ACC112 (cell line): ENCODE measurements around the gene CCNE1.
"Not testable (repeated sequence)": the region's sequence is repeated elsewhere in the genome, so short reads cannot be mapped to it uniquely, and the experiment has no call there.

Experiments used
- H2AFZ ChIP-seq: fragments of 200-600 bp; sonication (generic); one replicate; pipeline ENCODE4 v1.6.0; 2017; ENCODE audit warnings: antibody characterized with exemption, low read length; ENCODE audit not compliant: unreplicated experiment
- H3K27ac ChIP-seq: fragments of 200-600 bp; sonication (generic); 2 replicates; pipeline ENCODE4 v1.5.1; 2014; ENCODE audit warnings: low read depth, mild to moderate bottlenecking, antibody characterized with exemption, low read length, moderate library complexity
- H3K27me3 ChIP-seq: fragments of 200-600 bp; sonication (generic); 2 replicates; pipeline ENCODE4 v1.6.1; 2014; ENCODE audit warnings: mild to moderate bottlenecking, antibody characterized with exemption, low read length, moderate library complexity, mixed read lengths; ENCODE audit not compliant: insufficient read depth
- H3K36me3 ChIP-seq: fragments of 200-600 bp; sonication (generic); 2 replicates; pipeline ENCODE4 v1.6.1; 2016; ENCODE audit warnings: mild to moderate bottlenecking, antibody characterized with exemption, low read length, moderate library complexity, mixed read lengths; ENCODE audit not compliant: insufficient read depth
- H3K4me1 ChIP-seq: fragments of 200-600 bp; sonication (generic); one replicate; pipeline ENCODE4 v1.6.1; 2016; ENCODE audit warnings: low read length, mixed read lengths; ENCODE audit not compliant: insufficient read depth, unreplicated experiment, control insufficient read depth
- H3K4me3 ChIP-seq: fragments of 200-600 bp; sonication (generic); 2 replicates; pipeline ENCODE4 v1.5.1; 2014; ENCODE audit warnings: mild to moderate bottlenecking, low read depth, low read length
- H3K79me2 ChIP-seq: fragments of 200-600 bp; sonication (generic); one replicate; pipeline ENCODE4 v1.6.0; 2016; ENCODE audit warnings: low read length; ENCODE audit not compliant: control insufficient read depth, unreplicated experiment, insufficient read depth

Gene CCNE1

DNA sequence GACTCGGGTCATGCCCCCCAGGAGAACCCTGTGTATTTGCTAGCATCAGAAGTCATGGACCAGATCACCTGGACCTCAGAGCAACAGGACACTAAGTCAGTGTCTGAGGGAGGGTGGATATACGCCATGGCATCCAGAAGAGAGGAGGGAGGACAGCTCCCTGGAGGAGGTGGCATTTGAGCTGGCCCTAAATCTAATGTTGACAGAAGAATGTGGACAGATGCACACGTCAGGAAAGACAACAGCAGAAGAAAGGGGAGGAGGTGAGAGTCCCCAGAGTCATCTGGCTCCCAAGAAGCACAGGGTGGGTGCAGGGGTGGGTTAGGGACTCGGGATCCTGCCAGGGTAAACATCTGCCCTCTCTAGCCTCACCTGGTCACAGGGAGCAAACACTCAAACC, 24.5 kb upstream of the CCNE1 start:
- H3K4me1 ChIP-seq, result no peaks in the 10 kb centered on the region
- H3K4me3 ChIP-seq, result no peak overlapping the region
- H2AFZ ChIP-seq, result no peak overlapping the region
- H3K27me3 ChIP-seq, result no peaks in the 10 kb centered on the region
- H3K36me3 ChIP-seq, result no peaks in the 10 kb centered on the region
- H3K79me2 ChIP-seq, result no peaks in the 10 kb centered on the region
- H3K27ac ChIP-seq, result no peak overlapping the region

DNA sequence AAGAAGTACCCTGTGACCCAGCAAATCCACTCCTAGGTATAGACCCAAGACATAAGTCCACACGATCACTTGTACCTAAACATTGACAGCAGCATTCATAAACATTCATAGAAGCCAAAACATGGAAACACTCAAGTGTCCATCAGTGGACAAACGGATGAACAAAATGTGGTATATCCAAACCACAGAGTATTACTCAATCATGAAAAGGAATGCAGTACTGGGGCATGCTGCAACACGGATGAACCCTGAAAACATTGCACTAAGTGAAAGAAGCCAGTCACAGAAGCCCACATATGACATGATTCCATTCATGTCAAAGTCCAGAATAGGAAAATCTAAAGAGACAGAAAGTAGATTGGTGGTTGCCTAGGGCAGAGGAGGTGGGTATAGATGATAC, 22.8 kb upstream of the CCNE1 start:
- Histone ChIP-seq H3K4me1 (no peaks in the 10 kb centered on the region), H3K4me3 (no peak overlapping the region), H3K27ac (no peak overlapping the region), H3K36me3 (no peaks in the 10 kb centered on the region), H2AFZ (no peak overlapping the region), H3K79me2 (no peaks in the 10 kb centered on the region), H3K27me3 (no peaks in the 10 kb centered on the region)

- H3K4me1 ChIP-seq, result no peaks in the 10 kb centered on the region
- H2AFZ ChIP-seq, result no peak overlapping the region
- H3K79me2 ChIP-seq, result no peaks in the 10 kb centered on the region
- H3K27ac ChIP-seq, result no peak overlapping the region
- H3K27me3 ChIP-seq, result no peaks in the 10 kb centered on the region
- H3K36me3 ChIP-seq, result no peaks in the 10 kb centered on the region
- no peak overlapping the region for H3K4me3 ChIP-seq
These were observed 18.6 kb upstream of the CCNE1 start for GRCh38 chr19:29793116-29793727.

DNA sequence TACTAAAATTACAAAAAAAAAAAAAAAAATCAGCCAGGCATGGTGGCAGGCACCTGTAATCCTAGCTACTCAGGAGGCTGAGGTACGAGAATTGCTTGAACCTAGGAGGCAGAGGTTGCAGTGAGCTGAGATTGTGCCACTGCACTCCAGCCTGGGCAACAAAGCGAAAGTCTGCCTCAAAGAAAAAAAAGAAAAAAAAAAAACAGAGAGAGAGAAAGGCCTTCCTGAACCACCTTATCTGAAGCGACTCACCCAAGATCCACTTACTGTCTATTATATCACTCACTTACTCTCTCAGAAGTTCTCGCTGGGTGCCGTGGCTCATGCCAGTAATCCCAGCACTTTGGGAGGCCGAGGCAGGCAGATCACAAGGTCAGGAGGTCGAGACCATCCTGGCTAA, 17.3 kb upstream of the CCNE1 start:
- H3K27me3 ChIP-seq, H3K36me3 ChIP-seq, H2AFZ ChIP-seq, H3K4me3 ChIP-seq, H3K79me2 ChIP-seq, H3K27ac ChIP-seq, H3K4me1 ChIP-seq: not testable (repeated sequence)

DNA sequence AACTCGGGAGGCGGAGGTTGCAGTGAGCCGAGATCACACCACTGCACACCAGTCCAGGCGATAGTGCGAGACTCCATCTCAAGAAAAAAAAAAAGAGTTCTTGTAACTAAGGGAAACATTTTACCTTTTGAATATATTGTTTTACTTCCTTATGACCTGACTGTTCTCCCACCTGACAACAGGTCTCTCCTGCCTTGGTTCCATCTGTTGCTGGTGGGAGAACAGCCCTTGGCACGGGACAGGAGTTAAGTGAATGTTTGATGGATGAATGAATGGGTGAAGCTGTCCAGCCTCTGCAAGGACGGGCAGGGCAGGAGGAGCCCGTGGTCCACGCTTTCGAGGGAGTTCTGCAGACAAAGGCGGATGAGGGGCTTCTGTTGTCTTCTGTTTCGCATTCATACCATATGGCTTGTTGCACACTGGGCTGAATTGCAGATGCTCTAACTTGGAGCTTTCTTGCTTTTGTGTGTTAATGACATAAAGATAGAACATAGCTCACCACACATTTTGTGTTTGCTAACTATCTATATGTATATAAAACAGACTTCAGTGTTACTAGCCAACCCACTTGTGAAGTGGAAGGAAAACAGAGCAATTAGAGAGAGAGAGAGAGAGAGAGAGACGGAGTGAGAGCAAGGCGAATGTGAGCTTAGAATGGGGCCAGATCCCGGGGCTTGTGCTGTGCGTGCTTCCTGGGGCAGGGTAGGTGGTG, 16.2 kb upstream of the CCNE1 start:
- H2AFZ ChIP-seq, result no peak overlapping the region
- no peak overlapping the region for H3K4me3 ChIP-seq
- no peaks in the 10 kb centered on the region for H3K79me2 ChIP-seq
- no peaks in the 10 kb centered on the region for H3K36me3 ChIP-seq
- no peaks in the 10 kb centered on the region for H3K4me1 ChIP-seq
- H3K27ac ChIP-seq, result no peak overlapping the region
- H3K27me3 ChIP-seq, result no peaks in the 10 kb centered on the region

- no peaks in the 10 kb centered on the region for H3K79me2 ChIP-seq
- no peaks in the 10 kb centered on the region for H3K36me3 ChIP-seq
- H2AFZ ChIP-seq, result no peak overlapping the region
- no peak overlapping the region for H3K27ac ChIP-seq
- H3K27me3 ChIP-seq, result no peaks in the 10 kb centered on the region
- no peaks in the 10 kb centered on the region for H3K4me1 ChIP-seq
- no peak overlapping the region for H3K4me3 ChIP-seq
These were observed 15.6 kb upstream of the CCNE1 start for GRCh38 chr19:29796173-29796573.

DNA sequence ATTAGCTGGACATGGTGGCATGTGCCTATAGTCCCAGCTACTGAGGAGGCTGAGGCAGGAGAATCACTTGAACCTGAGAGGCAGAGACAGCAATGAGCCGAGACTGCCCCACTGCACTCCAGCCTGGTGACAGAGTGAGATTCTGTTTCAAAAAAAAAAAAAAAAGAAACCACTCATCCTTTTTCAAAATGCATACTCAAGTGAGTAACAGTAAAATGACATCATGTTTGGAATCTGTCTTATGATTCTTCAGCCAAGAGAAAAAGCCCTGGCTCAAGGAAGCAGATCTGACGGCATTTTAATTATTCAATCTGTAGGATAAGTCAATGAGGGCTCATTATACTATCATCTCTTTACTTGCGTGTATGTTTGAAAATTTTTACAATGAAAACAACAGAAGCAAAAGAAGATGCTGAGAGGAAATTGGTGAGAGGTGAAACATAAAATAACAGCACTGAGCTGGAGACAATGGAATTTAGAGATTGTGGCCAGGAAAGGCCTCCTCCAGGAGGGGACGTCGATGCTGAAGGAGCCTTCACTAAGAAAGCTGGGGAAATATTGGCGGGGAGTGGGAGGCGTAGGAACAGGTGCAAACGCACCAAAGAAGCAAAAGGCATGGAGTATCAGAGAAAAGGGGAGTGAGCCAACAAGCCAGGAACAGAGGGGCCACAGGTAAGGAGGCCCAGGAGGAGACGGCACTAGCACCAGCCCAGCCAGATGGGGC, 12.9 kb upstream of the CCNE1 start:
- H2AFZ ChIP-seq, result peak overlapping the region; percentile 50

DNA sequence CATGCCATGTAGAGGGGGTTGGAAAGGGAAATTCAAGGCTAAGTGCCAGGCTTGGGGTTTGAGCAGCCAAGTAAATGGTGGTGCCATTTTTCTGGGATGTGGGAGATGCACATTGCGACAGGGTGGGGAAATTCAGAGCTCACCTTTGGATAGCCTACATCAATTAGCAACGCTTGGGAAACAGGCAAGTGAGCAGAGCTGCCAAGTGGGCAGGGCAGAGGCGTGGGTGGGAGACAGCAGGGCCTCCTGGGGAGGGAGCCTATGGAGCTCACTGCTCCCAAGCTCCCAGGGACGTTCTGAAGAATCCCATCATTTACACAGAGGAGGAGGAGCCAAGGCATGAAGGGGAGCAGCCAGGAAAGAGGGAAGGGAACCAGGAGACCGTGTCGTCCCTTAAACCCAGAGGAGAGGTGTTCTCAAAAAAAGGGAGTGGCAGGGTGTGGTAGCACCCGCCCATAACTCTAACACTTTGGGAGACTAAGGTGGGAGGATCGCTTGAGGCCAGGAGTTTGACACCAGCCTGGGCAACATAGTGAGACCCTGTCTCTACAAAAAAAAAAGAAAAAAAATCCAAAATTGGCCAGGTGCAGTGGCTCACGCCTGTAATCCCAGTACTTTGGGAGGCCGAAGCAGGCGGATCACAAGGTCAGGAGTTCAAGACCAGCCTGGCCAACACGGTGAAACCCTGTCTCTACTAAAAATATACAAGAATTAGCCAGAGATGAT, 11.5 kb upstream of the CCNE1 start:
- no peak overlapping the region for H3K27ac ChIP-seq
- no peak overlapping the region for H2AFZ ChIP-seq
- no peaks in the 10 kb centered on the region for H3K27me3 ChIP-seq
- no peaks in the 10 kb centered on the region for H3K36me3 ChIP-seq
- no peak overlapping the region for H3K4me3 ChIP-seq
- peaks cover under 1% of the 10 kb centered on the region for H3K4me1 ChIP-seq
- H3K79me2 ChIP-seq, result no peaks in the 10 kb centered on the region

More for the DNA sequence above, 12.9 kb upstream of the CCNE1 start:
- no peaks in the 10 kb centered on the region for H3K79me2 ChIP-seq
- no peak overlapping the region for H3K27ac ChIP-seq
- H3K27me3 ChIP-seq, result no peaks in the 10 kb centered on the region
- no peaks in the 10 kb centered on the region for H3K4me1 ChIP-seq
- no peak overlapping the region for H3K4me3 ChIP-seq
- H3K36me3 ChIP-seq, result no peaks in the 10 kb centered on the region

DNA sequence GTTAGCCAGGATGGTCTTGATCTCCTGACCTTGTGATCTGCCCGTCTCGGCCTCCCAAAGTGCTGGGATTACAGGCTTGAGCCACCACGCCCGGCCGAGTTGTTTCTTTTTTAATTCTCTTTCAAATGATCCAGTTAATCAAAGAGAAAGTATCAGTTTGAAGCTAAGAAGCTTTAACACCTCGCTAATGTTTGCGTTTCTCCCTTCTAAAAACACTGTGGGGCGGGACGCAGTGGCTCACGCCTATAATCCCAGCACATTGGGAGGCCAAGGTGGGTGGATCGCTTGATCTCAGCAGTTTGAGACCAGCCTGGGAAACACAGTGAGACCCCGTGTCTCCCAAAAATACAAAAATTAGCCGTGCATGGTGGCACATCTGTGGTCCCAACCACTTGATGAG, 7.8 kb upstream of the CCNE1 start:
- H3K4me1 ChIP-seq, H2AFZ ChIP-seq, H3K36me3 ChIP-seq, H3K27me3 ChIP-seq, H3K79me2 ChIP-seq, H3K4me3 ChIP-seq, H3K27ac ChIP-seq: not testable (repeated sequence)

- Histone ChIP-seq H3K4me3 (no peak overlapping the region), H2AFZ (no peak overlapping the region), H3K36me3 (no peaks in the 10 kb centered on the region), H3K27ac (no peak overlapping the region), H3K27me3 (no peaks in the 10 kb centered on the region), H3K4me1 (peaks cover 7% of the 10 kb centered on the region), H3K79me2 (no peaks in the 10 kb centered on the region)
These were observed 7.3 kb upstream of the CCNE1 start for GRCh38 chr19:29804493-29804892.
